ENCODE data around the gene TMPRSS9. TPM values are rescaled to one million over a fixed set of nuclear protein-coding genes. Genes with fewer than 3 reads are reported as not detected.

TMPRSS9 gene
- polyA plus RNA-seq, 3 donors: 0.12 to 0.30 TPM; not detected in 1

- H3K27me3 ChIP-seq (ENCODE audit: control insufficient read depth in 2 of 2, insufficient read depth in 2 of 2, low read length in 2 of 2): peaks cover 0 to 3% of the 10 kb centered on the region in 2 donors
- Mint-ChIP-seq H3K36me3 (peaks cover 0 to 4% of the 10 kb centered on the region in 2 donors), H3K27ac (no peak overlapping the region), H3K9me3 (peaks cover 14 to 36% (median 24%) of the 10 kb centered on the region in 7 donors), H3K4me3 (no peak overlapping the region), H3K4me1 (peaks cover 2% of the 10 kb centered on the region), H3K27me3 (ENCODE audit: low read depth in 3 of 3) (peaks cover 15 to 28% (median 22%) of the 10 kb centered on the region in 3 donors)
- H4K20me1 ChIP-seq (ENCODE audit: insufficient read depth, low read length): no peaks in the 10 kb centered on the region
- no peak overlapping the region for H3K9ac ChIP-seq (ENCODE audit: insufficient read depth, low read length, poor library complexity, severe bottlenecking)
- no peak overlapping the region for H3K27ac ChIP-seq (ENCODE audit: low read depth in 1 of 2, low read length in 2 of 2)
- no peak overlapping the region for H3K4me3 ChIP-seq (replicated peaks in 1 of 3; ENCODE audit: low read depth in 2 of 3, low read length in 3 of 3)
- H3K79me2 ChIP-seq (ENCODE audit: insufficient read depth, low read length): no peaks in the 10 kb centered on the region
- intact Hi-C loops (cut with micrococcal nuclease): no loop called here
- WGBS (ENCODE audit: insufficient coverage): 91% methylated on average over 5 of the region's 13 CpGs
- no peaks in the 10 kb centered on the region for H3K4me1 ChIP-seq (ENCODE audit: control insufficient read depth in 1 of 2, insufficient read depth in 2 of 2, low read length in 2 of 2)
- no peak for DNase-seq
- no peak for TF ChIP-seq CTCF (IDR thresholded peaks at IDR 0.05)
- no peak overlapping the region for H3K4me2 ChIP-seq (replicated peaks; ENCODE audit: extremely low read depth, low read length, poor library complexity, severe bottlenecking)
- no peaks in the 10 kb centered on the region for H3K36me3 ChIP-seq (replicated peaks in 1 of 2; ENCODE audit: control insufficient read depth in 1 of 2, insufficient read depth in 2 of 2, low read length in 2 of 2)
- H2AFZ ChIP-seq (ENCODE audit: insufficient read depth, low read depth, low read length, poor library complexity, severe bottlenecking): no peak overlapping the region
- H3K9me3 ChIP-seq (replicated peaks in 1 of 2; ENCODE audit: control insufficient read depth in 1 of 2, insufficient read depth in 1 of 2, low read length in 2 of 2): peaks cover 2 to 22% of the 10 kb centered on the region in 2 donors
These were observed 14.7 kb downstream of the TMPRSS9 start for GRCh38 chr19:2374808-2375207.

GRCh38 chr19:2375353-2376121 is 15.5 kb downstream of the TMPRSS9 start:
- Histone ChIP-seq H3K4me2 (replicated peaks; ENCODE audit: extremely low read depth, low read length, poor library complexity, severe bottlenecking) (no peak overlapping the region), H3K9ac (ENCODE audit: insufficient read depth, low read length, poor library complexity, severe bottlenecking) (no peak overlapping the region), H3K79me2 (ENCODE audit: insufficient read depth, low read length) (no peaks in the 10 kb centered on the region), H3K36me3 (replicated peaks in 1 of 2; ENCODE audit: control insufficient read depth in 1 of 2, insufficient read depth in 2 of 2, low read length in 2 of 2) (no peaks in the 10 kb centered on the region), H4K20me1 (ENCODE audit: insufficient read depth, low read length) (no peaks in the 10 kb centered on the region), H2AFZ (ENCODE audit: insufficient read depth, low read depth, low read length, poor library complexity, severe bottlenecking) (no peak overlapping the region), H3K4me3 (replicated peaks in 1 of 3; ENCODE audit: low read depth in 2 of 3, low read length in 3 of 3) (no peak overlapping the region), H3K4me1 (ENCODE audit: control insufficient read depth in 1 of 2, insufficient read depth in 2 of 2, low read length in 2 of 2) (no peaks in the 10 kb centered on the region), H3K27me3 (ENCODE audit: control insufficient read depth in 2 of 2, insufficient read depth in 2 of 2, low read length in 2 of 2) (no peaks in the 10 kb centered on the region), H3K9me3 (replicated peaks in 1 of 2; ENCODE audit: control insufficient read depth in 1 of 2, insufficient read depth in 1 of 2, low read length in 2 of 2) (peaks cover 9 to 28% of the 10 kb centered on the region in 2 donors), H3K27ac (ENCODE audit: low read depth in 1 of 2, low read length in 2 of 2) (no peak overlapping the region)
- TF ChIP-seq CTCF (IDR thresholded peaks at IDR 0.05): no peak
- intact Hi-C loops (cut with micrococcal nuclease): no loop called here
- H3K36me3 Mint-ChIP-seq: peaks cover 0 to 4% of the 10 kb centered on the region in 2 donors
- H3K27me3 Mint-ChIP-seq (ENCODE audit: low read depth in 3 of 3): peaks cover 15 to 28% (median 15%) of the 10 kb centered on the region in 3 donors
- H3K4me3 Mint-ChIP-seq: no peak overlapping the region
- no peak for DNase-seq
- peaks cover 14 to 41% (median 22%) of the 10 kb centered on the region in 7 donors for H3K9me3 Mint-ChIP-seq
- peaks cover 2% of the 10 kb centered on the region for H3K4me1 Mint-ChIP-seq
- H3K27ac Mint-ChIP-seq: no peak overlapping the region
- WGBS (ENCODE audit: insufficient coverage): over 99% methylated on average over 6 of the region's 7 CpGs
